ENCODE results near the gene PANK4.

Gene PANK4

DNA sequence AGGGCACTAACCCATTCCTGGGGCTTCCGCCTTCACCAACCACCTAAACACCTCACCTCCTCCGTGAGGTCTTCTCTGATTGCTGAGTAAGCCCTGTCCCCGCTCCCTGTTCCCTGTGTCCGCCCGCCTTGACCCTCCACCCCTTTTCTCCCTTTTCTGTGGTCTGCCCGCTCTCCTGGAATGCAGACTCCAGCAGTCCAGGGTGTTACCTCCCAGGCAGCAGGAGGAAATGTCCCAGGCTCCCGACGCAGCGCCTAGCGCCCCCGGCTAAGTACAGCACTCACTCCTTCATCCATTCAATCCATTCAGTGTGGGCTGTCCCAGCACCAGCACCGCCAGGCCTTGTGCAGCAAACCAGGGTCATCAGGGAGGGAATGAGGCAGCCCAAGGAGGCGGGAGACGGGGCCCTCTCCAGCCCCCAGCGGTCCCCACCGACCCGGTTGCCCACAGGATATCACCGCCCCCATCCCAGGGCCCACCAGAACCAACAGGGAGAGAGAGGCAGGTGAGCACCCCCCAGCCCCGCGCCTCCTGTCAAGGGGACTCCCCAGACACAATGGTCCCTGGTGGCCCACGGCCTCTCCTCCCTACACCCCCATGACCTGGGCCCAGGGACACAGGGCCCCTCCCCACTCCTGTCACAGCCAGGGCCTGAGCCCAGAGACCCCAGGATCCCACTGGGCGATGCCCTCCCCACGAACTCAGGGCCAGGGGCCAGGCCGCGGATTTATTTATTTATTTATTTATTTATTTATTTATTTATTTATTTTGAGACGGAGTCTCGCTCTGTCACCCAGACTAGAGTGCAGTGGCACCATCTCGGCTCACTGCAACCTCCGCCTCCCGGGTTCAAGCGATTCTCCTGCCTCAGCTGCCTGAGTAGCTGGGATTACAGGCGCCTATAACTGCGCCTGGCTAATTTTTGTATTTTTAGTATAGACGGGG, 40.0 kb upstream of the PANK4 start:
- H3K27me3 ChIP-seq (ENCODE audit: insufficient read depth, poor library complexity, severe bottlenecking), result peaks cover 11% of the 10 kb centered on the region
- no peaks in the 10 kb centered on the region for H3K9me3 ChIP-seq (ENCODE audit: severe bottlenecking)
- TF ChIP-seq, protein P1, sequence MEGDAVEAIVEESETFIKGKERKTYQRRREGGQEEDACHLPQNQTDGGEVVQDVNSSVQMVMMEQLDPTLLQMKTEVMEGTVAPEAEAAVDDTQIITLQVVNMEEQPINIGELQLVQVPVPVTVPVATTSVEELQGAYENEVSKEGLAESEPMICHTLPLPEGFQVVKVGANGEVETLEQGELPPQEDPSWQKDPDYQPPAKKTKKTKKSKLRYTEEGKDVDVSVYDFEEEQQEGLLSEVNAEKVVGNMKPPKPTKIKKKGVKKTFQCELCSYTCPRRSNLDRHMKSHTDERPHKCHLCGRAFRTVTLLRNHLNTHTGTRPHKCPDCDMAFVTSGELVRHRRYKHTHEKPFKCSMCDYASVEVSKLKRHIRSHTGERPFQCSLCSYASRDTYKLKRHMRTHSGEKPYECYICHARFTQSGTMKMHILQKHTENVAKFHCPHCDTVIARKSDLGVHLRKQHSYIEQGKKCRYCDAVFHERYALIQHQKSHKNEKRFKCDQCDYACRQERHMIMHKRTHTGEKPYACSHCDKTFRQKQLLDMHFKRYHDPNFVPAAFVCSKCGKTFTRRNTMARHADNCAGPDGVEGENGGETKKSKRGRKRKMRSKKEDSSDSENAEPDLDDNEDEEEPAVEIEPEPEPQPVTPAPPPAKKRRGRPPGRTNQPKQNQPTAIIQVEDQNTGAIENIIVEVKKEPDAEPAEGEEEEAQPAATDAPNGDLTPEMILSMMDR (IDR thresholded peaks at IDR 0.05; ENCODE audit: poor library complexity, severe bottlenecking), result no peak
- no peak for DNase-seq (ENCODE audit: low spot score)
- no peak overlapping the region for H3K27ac ChIP-seq (ENCODE audit: poor library complexity, severe bottlenecking)
- peak; percentile 35; the same call in 2 of the 3 replicates for ATAC-seq (ENCODE audit: low read depth)
- H3K4me3 ChIP-seq (ENCODE audit: severe bottlenecking), result no peak overlapping the region
- no peaks in the 10 kb centered on the region for H3K36me3 ChIP-seq (ENCODE audit: low read depth)
- H3K4me1 ChIP-seq (ENCODE audit: insufficient read depth, poor library complexity, severe bottlenecking), result no peaks in the 10 kb centered on the region

DNA sequence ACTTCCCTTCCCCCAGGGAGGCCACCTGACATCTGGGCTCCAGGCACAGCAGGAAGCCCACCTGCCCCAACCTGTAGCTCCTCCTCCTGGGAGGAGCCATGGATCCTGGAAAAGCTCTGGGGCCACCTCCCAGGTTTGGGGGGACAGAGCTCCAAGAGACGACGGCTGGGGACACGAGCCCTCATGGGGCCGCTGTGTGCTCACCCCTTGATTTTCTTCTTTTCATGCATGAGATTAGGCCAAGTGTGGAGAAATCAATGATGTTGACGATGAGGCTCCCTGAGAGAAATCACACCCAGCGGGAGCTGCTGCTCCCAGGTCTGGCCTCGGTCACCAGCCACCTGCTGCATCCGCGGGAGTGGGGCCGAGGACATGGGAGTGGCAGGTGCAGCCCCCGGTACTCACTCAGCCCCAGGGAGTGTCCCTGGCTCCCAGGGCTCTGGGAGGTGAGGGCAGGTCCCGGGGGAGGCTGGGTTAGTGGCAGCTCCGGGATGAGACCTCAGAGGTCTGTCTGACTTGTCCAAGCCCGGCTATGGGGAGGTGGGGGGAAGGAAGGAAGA, 38.5 kb upstream of the PANK4 start:
- H3K4me1 ChIP-seq (ENCODE audit: insufficient read depth, poor library complexity, severe bottlenecking), result no peaks in the 10 kb centered on the region
- ATAC-seq (ENCODE audit: low read depth) (no peak), DNase-seq (ENCODE audit: low spot score) (no peak)
- H3K4me3 ChIP-seq (ENCODE audit: severe bottlenecking), result no peak overlapping the region
- no peaks in the 10 kb centered on the region for H3K9me3 ChIP-seq (ENCODE audit: severe bottlenecking)
- peaks cover 11% of the 10 kb centered on the region for H3K27me3 ChIP-seq (ENCODE audit: insufficient read depth, poor library complexity, severe bottlenecking)
- TF ChIP-seq, protein P1 (IDR thresholded peaks at IDR 0.05; ENCODE audit: poor library complexity, severe bottlenecking), result no peak
- H3K36me3 ChIP-seq (ENCODE audit: low read depth), result no peaks in the 10 kb centered on the region
- no peak overlapping the region for H3K27ac ChIP-seq (ENCODE audit: poor library complexity, severe bottlenecking)

GRCh38 chr1:2564006-2564814, 37.8 kb upstream of the PANK4 start:
- ATAC-seq (ENCODE audit: low read depth) (no peak), DNase-seq (ENCODE audit: low spot score) (no peak)
- TF ChIP-seq, protein P1 (IDR thresholded peaks at IDR 0.05; ENCODE audit: poor library complexity, severe bottlenecking), result no peak
- peaks cover 11% of the 10 kb centered on the region for H3K27me3 ChIP-seq (ENCODE audit: insufficient read depth, poor library complexity, severe bottlenecking)
- H3K27ac ChIP-seq (ENCODE audit: poor library complexity, severe bottlenecking), result no peak overlapping the region
- H3K4me1 ChIP-seq (ENCODE audit: insufficient read depth, poor library complexity, severe bottlenecking), result no peaks in the 10 kb centered on the region
- no peak overlapping the region for H3K4me3 ChIP-seq (ENCODE audit: severe bottlenecking)
- H3K36me3 ChIP-seq (ENCODE audit: low read depth), result no peaks in the 10 kb centered on the region
- no peaks in the 10 kb centered on the region for H3K9me3 ChIP-seq (ENCODE audit: severe bottlenecking)

DNA sequence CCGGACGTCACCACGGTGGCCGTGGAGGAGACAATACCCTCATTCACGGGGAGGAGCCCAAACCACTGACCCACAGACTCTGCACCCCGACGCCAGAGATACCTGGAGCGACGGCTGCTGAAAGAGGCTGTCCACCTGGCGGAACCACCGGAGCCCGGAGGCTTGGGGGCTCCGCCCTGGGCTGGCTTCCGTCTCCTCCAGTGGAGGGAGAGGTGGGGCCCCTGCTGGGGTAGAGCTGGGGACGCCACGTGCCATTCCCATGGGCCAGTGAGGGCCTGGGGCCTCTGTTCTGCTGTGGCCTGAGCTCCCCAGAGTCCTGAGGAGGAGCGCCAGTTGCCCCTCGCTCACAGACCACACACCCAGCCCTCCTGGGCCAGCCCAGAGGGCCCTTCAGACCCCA, 36.8 kb upstream of the PANK4 start:
- Histone ChIP-seq H3K36me3 (ENCODE audit: low read depth) (no peaks in the 10 kb centered on the region), H3K4me3 (ENCODE audit: severe bottlenecking) (no peak overlapping the region), H3K27ac (ENCODE audit: poor library complexity, severe bottlenecking) (no peak overlapping the region), H3K9me3 (ENCODE audit: severe bottlenecking) (no peaks in the 10 kb centered on the region), H3K4me1 (ENCODE audit: insufficient read depth, poor library complexity, severe bottlenecking) (no peaks in the 10 kb centered on the region), H3K27me3 (ENCODE audit: insufficient read depth, poor library complexity, severe bottlenecking) (peaks cover 11% of the 10 kb centered on the region)
- TF ChIP-seq, protein P1 (IDR thresholded peaks at IDR 0.05; ENCODE audit: poor library complexity, severe bottlenecking), result no peak
- DNase-seq (ENCODE audit: low spot score) (no peak), ATAC-seq (ENCODE audit: low read depth) (no peak)

Measured in RWPE2 (cell line).